GM12865 (cell line): ENCODE data around the gene GDPD1.
"Not testable (repeated sequence)": the region's sequence is repeated elsewhere in the genome, so short reads cannot be mapped to it uniquely, and the experiment has no call there.

ENCODE experiments used
- DNase-seq: peaks from one replicate; pipeline ENCODE4 v3.0.0; 2010; ENCODE audit warnings: low read depth
- H3K4me3 ChIP-seq: 2 replicates; pipeline ENCODE4 v1.5.1; 2011; ENCODE audit warnings: mild to moderate bottlenecking, low read depth, low read length, control low read depth
- TF ChIP-seq, protein P1 (sequence below): IDR thresholded peaks from 2 replicates; pipeline ENCODE4 v1.5.1; 2011; ENCODE audit warnings: low read length, control low read depth, low read depth, inconsistent platforms; ENCODE audit not compliant: insufficient read depth; ENCODE audit errors: missing control alignments

Gene GDPD1

DNA sequence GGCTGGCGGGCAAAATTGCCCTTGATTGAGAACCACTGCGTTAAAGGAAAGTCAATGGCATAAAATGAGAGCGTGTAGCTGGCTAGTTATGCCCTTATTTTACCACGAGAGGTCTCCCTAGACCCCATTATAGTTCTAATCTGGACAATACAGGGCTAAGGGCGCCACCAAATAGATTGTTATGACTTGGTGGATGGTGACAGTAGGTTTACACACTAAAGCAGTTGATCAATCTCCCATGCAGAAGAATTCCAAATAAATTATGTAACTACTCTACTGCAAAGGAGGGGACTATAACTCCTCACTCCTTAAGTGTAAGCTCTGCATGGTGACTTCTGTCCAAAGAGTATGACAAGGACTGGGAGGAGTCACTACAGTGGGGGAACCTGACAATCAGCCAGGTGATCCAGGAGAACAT is 90.7 kb downstream of the GDPD1 start:
- peak; percentile 74 for DNase-seq
- no peak overlapping the region for H3K4me3 ChIP-seq
- TF ChIP-seq, protein P1, sequence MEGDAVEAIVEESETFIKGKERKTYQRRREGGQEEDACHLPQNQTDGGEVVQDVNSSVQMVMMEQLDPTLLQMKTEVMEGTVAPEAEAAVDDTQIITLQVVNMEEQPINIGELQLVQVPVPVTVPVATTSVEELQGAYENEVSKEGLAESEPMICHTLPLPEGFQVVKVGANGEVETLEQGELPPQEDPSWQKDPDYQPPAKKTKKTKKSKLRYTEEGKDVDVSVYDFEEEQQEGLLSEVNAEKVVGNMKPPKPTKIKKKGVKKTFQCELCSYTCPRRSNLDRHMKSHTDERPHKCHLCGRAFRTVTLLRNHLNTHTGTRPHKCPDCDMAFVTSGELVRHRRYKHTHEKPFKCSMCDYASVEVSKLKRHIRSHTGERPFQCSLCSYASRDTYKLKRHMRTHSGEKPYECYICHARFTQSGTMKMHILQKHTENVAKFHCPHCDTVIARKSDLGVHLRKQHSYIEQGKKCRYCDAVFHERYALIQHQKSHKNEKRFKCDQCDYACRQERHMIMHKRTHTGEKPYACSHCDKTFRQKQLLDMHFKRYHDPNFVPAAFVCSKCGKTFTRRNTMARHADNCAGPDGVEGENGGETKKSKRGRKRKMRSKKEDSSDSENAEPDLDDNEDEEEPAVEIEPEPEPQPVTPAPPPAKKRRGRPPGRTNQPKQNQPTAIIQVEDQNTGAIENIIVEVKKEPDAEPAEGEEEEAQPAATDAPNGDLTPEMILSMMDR = peak; percentile 70

DNA sequence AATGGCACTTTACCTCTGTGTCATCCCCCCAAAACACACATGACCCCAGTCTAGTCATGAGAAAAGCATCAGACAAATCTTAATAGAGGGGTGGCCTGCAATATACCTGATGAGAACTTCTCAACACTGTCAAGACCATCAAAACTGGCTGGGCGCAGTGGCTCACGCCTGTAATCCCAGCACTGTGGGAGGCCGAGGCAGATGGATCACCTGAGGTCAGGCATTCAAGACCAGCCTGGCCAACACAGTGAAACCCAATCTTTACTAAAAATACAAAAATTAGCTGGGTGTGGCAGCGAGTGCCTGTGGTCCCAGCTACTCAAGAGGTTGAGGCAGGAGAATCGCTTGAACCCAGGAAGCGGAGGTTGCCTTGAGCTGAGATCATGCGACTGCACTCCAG is 91.2 kb downstream of the GDPD1 start:
- not testable (repeated sequence) for DNase-seq, H3K4me3 ChIP-seq

DNA sequence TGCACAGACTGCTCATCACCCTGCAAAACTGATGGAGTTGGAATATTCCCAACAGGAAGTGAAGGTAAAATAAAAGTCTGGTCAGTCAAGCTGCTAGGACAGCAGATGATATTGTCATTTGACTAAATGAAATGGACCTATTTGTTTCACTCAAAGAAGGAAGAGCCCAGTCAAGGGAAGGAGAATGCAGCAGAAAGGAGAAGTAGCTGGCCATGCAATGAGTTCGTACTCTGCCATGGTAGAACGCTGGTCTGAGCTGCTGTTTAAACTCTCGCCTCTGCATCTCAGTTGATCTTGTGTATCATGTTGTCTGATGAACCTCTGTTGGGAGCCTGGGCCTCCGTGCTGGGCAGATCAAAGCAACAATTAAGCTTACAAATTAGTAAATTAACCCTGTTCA is 95.6 kb downstream of the GDPD1 start:
- DNase-seq = no peak
- TF ChIP-seq, protein P1 = no peak
- no peak overlapping the region for H3K4me3 ChIP-seq
